WTC11 (cell line): ENCODE measurements around the gene SEC22A. TPM values are rescaled to one million over a fixed set of nuclear protein-coding genes. Genes with fewer than 3 reads are reported as not detected.

Experiments used
- ATAC-seq: fragments of 200-7000 bp; cut with Tn5 transposase; 2 replicates; pipeline ENCODE4 v1.10.0; 2021; ENCODE audit warnings: mild to moderate bottlenecking, moderate library complexity
- CTCF ChIA-PET: fragments of 300-600 bp; sonication (Branson Sonifier 250); formaldehyde crosslinking; loops from one replicate; lab custom pipeline; 2021; ENCODE audit warnings: antibody characterized with exemption; lab: Charles Lee
- POLR2A ChIA-PET: fragments of 350-600 bp; sonication (Branson Sonifier 250); formaldehyde crosslinking; loops from one replicate; lab custom pipeline; 2021; ENCODE audit warnings: antibody characterized with exemption; lab: Charles Lee
- DNase-seq: peaks from one replicate; pipeline ENCODE4 v3.0.0; 2021; ENCODE audit warnings: low spot score
- H3K27ac Mint-ChIP-seq: 2 replicates; pipeline ENCODE4 v1.8.0; 2021; ENCODE audit warnings: mixed read lengths
- H3K27me3 Mint-ChIP-seq: 2 replicates; pipeline ENCODE4 v1.8.0; 2021; ENCODE audit warnings: low read depth, mild to moderate bottlenecking, moderate library complexity, mixed read lengths
- H3K36me3 Mint-ChIP-seq: 2 replicates; pipeline ENCODE4 v1.8.0; 2021; ENCODE audit warnings: mixed read lengths
- H3K4me1 Mint-ChIP-seq: 2 replicates; pipeline ENCODE4 v1.8.0; 2022; ENCODE audit warnings: mixed read lengths
- H3K4me3 Mint-ChIP-seq: 2 replicates; pipeline ENCODE4 v1.8.0; 2021; ENCODE audit warnings: mild to moderate bottlenecking, moderate library complexity, mixed read lengths
- H3K9me3 Mint-ChIP-seq: 2 replicates; pipeline ENCODE4 v1.8.0; 2021; ENCODE audit warnings: mixed read lengths
- CREM ChIP-seq: sonication (generic); formaldehyde crosslinking; IDR thresholded peaks from 2 replicates; pipeline ENCODE4 v1.8.1; 2022; ENCODE audit warnings: mild to moderate bottlenecking, missing genetic modification reagents, moderate library complexity
- ELF4 ChIP-seq: sonication (generic); formaldehyde crosslinking; IDR thresholded peaks from 2 replicates; pipeline ENCODE4 v1.8.1; 2022; ENCODE audit warnings: low read depth, mild to moderate bottlenecking, moderate library complexity, missing genetic modification reagents
- EMX1 ChIP-seq: fragments of 250-450 bp; sonication (Bioruptor Pico); IDR thresholded peaks from 2 replicates; pipeline ENCODE4 v1.8.0; 2021; ENCODE audit warnings: mild to moderate bottlenecking
- ESRRA ChIP-seq: sonication (generic); formaldehyde crosslinking; IDR thresholded peaks from 2 replicates; pipeline ENCODE4 v1.8.1; 2022; ENCODE audit warnings: mild to moderate bottlenecking, missing genetic modification reagents, borderline replicate concordance
- ETV6 ChIP-seq: sonication (generic); formaldehyde crosslinking; IDR thresholded peaks from 2 replicates; pipeline ENCODE4 v1.8.1; 2022; ENCODE audit warnings: mild to moderate bottlenecking, missing genetic modification reagents
- FOXP1 ChIP-seq: sonication (generic); formaldehyde crosslinking; IDR thresholded peaks from 2 replicates; pipeline ENCODE4 v1.8.0; 2022; ENCODE audit warnings: missing genetic modification reagents, mild to moderate bottlenecking, moderate library complexity, borderline replicate concordance
- NFE2L1 ChIP-seq: sonication (generic); formaldehyde crosslinking; IDR thresholded peaks from 2 replicates; pipeline ENCODE4 v1.8.1; 2023; ENCODE audit warnings: missing genetic modification reagents
- OVOL2 ChIP-seq: fragments of 250-450 bp; sonication (Bioruptor Pico); IDR thresholded peaks from 2 replicates; pipeline ENCODE4 v1.9.0; 2021; ENCODE audit warnings: mild to moderate bottlenecking, borderline replicate concordance
- PRRX2 ChIP-seq: fragments of 250-450 bp; sonication (Bioruptor Pico); IDR thresholded peaks from 2 replicates; pipeline ENCODE4 v1.8.0; 2021; ENCODE audit warnings: mild to moderate bottlenecking
- RORB ChIP-seq: fragments of 250-450 bp; sonication (Bioruptor Pico); IDR thresholded peaks from 2 replicates; pipeline ENCODE4 v1.9.0; 2021; ENCODE audit warnings: mild to moderate bottlenecking
- TP53 ChIP-seq: sonication (generic); formaldehyde crosslinking; IDR thresholded peaks from 2 replicates; pipeline ENCODE4 v1.8.1; 2023; ENCODE audit warnings: mild to moderate bottlenecking, missing genetic modification reagents
- ZBTB21 ChIP-seq: sonication (generic); formaldehyde crosslinking; IDR thresholded peaks from 2 replicates; pipeline ENCODE4 v1.8.1; 2023; ENCODE audit warnings: mild to moderate bottlenecking, missing genetic modification reagents, borderline replicate concordance
- ZNF232 ChIP-seq: sonication (generic); formaldehyde crosslinking; IDR thresholded peaks from 2 replicates; pipeline ENCODE4 v1.8.0; 2022; ENCODE audit warnings: mild to moderate bottlenecking, missing genetic modification reagents
- total RNA-seq: library from RNA; stranded (reverse); gene quantifications from 3 replicates; pipeline ENCODE4 v1.2.3, GENCODE V29; 2021
- TF ChIP-seq, protein P1 (sequence below): fragments of 250-450 bp; sonication (Bioruptor Pico); conservative IDR thresholded peaks from 2 replicates; pipeline ENCODE4 v1.9.0; 2021; ENCODE audit warnings: mild to moderate bottlenecking
- TF ChIP-seq, protein P2 (sequence below): sonication (generic); formaldehyde crosslinking; conservative IDR thresholded peaks from 2 replicates; pipeline ENCODE4 v1.8.1; 2023; ENCODE audit warnings: mild to moderate bottlenecking, low read depth, missing genetic modification reagents, moderate library complexity
- TF ChIP-seq, protein P3 (sequence below): fragments of 200-600 bp; IDR thresholded peaks from 2 replicates; pipeline ENCODE4 v1.8.0; 2022; ENCODE audit warnings: antibody characterized with exemption
- TF ChIP-seq, protein P4 (sequence below): sonication (generic); formaldehyde crosslinking; IDR thresholded peaks from 2 replicates; pipeline ENCODE4 v1.8.1; 2023; ENCODE audit warnings: mild to moderate bottlenecking, missing genetic modification reagents
- TF ChIP-seq, protein P5 (sequence below): fragments of 250-450 bp; sonication (Bioruptor Pico); IDR thresholded peaks from 2 replicates; pipeline ENCODE4 v2.1.2; 2022; ENCODE audit warnings: mild to moderate bottlenecking, moderate library complexity
- TF ChIP-seq, protein P6 (sequence below): fragments of 250-450 bp; sonication (Bioruptor Pico); IDR thresholded peaks from 2 replicates; pipeline ENCODE4 v1.9.0; 2021; ENCODE audit warnings: mild to moderate bottlenecking
- TF ChIP-seq, protein P7 (sequence below): sonication (generic); formaldehyde crosslinking; IDR thresholded peaks from 2 replicates; pipeline ENCODE4 v1.8.1; 2023; ENCODE audit warnings: mild to moderate bottlenecking, missing genetic modification reagents, moderate library complexity
- TF ChIP-seq, protein P8 (sequence below): sonication (generic); formaldehyde crosslinking; IDR thresholded peaks from 2 replicates; pipeline ENCODE4 v1.8.1; 2022; ENCODE audit warnings: mild to moderate bottlenecking, moderate library complexity, missing genetic modification reagents

Gene SEC22A
- total RNA-seq, 1 experiment from 2014 or later = 12.6 TPM

DNA sequence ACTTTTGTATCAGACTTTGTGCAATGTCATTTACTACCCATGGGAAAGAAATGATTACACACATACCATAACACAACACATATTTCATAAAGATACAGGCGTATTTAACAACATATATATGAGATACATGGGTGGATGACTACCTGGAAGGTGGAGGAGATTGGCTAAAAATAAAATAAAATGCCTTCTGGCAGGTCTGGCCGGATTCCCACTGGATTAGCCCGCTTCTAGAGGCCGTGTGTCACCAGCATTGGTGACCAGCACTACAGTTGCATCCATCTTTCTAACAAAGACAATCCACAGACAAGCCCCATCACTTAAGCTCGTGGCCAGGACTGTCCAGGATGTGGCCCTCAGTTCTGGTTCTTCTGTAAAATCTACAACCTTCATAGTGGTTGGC, 21.0 kb upstream of the SEC22A start:
- Mint-ChIP-seq H3K4me1 (no peaks in the 10 kb centered on the region), H3K4me3 (no peak overlapping the region), H3K27me3 (no peaks in the 10 kb centered on the region), H3K36me3 (no peaks in the 10 kb centered on the region), H3K27ac (no peak overlapping the region), H3K9me3 (no peaks in the 10 kb centered on the region; the same call in 1 of the 2 replicates)
- ChIA-PET CTCF (no interaction called here), POLR2A (interaction anchor here (0.7 kb wide), 1 partner anchor 40 kb away, joined by 3 read pairs; no protein-coding TSS in a partner anchor)
- DNase-seq (no peak), ATAC-seq (no peak)
- TF ChIP-seq, protein P1, sequence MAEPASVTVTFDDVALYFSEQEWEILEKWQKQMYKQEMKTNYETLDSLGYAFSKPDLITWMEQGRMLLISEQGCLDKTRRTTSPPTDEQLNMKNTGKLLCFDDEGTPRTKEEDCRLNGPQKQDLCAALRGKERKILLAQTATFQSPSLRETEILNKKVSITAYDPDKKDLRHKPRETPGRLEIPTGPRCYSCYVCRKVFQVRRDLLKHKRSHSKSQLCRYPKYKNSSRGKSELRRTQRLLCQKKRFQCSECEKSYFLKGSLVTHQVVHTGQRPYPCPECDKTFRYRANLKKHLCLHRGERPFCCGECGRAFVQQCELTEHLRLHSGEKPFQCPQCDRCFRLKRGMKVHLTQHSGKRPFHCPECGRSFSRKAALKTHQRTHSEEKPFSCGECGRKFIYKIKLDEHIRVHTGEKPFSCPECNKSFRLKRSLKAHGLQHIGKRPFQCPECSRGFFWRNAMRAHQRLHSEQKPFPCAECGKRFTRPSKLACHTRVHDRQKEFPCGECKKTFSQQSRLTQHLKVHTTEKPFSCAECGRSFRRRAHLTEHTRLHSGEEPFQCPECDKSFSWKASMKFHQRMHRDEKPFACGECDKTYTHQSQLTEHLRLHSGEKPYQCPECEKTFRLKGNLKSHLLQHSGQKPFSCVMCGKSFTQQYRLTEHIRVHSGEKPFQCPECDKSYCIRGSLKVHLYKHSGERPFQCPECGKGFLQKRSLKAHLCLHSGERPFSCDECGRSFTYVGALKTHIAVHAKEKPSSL (CRISPR knock-in tag) = no peak
- no peak for TF ChIP-seq NFE2L1
- no peak for TF ChIP-seq PRRX2 (CRISPR knock-in tag)
- TF ChIP-seq RORB = no peak
- TF ChIP-seq CREM (CRISPR knock-in tag) = no peak
- no peak for TF ChIP-seq EMX1 (CRISPR knock-in tag)
- TF ChIP-seq ZBTB21 (CRISPR knock-in tag) = no peak
- no peak for TF ChIP-seq ESRRA (CRISPR knock-in tag)
- TF ChIP-seq, protein P2, sequence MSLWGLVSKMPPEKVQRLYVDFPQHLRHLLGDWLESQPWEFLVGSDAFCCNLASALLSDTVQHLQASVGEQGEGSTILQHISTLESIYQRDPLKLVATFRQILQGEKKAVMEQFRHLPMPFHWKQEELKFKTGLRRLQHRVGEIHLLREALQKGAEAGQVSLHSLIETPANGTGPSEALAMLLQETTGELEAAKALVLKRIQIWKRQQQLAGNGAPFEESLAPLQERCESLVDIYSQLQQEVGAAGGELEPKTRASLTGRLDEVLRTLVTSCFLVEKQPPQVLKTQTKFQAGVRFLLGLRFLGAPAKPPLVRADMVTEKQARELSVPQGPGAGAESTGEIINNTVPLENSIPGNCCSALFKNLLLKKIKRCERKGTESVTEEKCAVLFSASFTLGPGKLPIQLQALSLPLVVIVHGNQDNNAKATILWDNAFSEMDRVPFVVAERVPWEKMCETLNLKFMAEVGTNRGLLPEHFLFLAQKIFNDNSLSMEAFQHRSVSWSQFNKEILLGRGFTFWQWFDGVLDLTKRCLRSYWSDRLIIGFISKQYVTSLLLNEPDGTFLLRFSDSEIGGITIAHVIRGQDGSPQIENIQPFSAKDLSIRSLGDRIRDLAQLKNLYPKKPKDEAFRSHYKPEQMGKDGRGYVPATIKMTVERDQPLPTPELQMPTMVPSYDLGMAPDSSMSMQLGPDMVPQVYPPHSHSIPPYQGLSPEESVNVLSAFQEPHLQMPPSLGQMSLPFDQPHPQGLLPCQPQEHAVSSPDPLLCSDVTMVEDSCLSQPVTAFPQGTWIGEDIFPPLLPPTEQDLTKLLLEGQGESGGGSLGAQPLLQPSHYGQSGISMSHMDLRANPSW (CRISPR knock-in tag) = no peak
- no peak for TF ChIP-seq TP53 (CRISPR knock-in tag)
- TF ChIP-seq, protein P3, sequence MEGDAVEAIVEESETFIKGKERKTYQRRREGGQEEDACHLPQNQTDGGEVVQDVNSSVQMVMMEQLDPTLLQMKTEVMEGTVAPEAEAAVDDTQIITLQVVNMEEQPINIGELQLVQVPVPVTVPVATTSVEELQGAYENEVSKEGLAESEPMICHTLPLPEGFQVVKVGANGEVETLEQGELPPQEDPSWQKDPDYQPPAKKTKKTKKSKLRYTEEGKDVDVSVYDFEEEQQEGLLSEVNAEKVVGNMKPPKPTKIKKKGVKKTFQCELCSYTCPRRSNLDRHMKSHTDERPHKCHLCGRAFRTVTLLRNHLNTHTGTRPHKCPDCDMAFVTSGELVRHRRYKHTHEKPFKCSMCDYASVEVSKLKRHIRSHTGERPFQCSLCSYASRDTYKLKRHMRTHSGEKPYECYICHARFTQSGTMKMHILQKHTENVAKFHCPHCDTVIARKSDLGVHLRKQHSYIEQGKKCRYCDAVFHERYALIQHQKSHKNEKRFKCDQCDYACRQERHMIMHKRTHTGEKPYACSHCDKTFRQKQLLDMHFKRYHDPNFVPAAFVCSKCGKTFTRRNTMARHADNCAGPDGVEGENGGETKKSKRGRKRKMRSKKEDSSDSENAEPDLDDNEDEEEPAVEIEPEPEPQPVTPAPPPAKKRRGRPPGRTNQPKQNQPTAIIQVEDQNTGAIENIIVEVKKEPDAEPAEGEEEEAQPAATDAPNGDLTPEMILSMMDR = no peak
- TF ChIP-seq, protein P4, sequence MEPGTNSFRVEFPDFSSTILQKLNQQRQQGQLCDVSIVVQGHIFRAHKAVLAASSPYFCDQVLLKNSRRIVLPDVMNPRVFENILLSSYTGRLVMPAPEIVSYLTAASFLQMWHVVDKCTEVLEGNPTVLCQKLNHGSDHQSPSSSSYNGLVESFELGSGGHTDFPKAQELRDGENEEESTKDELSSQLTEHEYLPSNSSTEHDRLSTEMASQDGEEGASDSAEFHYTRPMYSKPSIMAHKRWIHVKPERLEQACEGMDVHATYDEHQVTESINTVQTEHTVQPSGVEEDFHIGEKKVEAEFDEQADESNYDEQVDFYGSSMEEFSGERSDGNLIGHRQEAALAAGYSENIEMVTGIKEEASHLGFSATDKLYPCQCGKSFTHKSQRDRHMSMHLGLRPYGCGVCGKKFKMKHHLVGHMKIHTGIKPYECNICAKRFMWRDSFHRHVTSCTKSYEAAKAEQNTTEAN (CRISPR knock-in tag) = no peak
- no peak for TF ChIP-seq FOXP1 (CRISPR knock-in tag)
- TF ChIP-seq, protein P5, sequence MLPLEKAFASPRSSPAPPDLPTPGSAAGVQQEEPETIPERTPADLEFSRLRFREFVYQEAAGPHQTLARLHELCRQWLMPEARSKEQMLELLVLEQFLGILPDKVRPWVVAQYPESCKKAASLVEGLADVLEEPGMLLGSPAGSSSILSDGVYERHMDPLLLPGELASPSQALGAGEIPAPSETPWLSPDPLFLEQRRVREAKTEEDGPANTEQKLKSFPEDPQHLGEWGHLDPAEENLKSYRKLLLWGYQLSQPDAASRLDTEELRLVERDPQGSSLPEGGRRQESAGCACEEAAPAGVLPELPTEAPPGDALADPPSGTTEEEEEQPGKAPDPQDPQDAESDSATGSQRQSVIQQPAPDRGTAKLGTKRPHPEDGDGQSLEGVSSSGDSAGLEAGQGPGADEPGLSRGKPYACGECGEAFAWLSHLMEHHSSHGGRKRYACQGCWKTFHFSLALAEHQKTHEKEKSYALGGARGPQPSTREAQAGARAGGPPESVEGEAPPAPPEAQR = no peak

DNA sequence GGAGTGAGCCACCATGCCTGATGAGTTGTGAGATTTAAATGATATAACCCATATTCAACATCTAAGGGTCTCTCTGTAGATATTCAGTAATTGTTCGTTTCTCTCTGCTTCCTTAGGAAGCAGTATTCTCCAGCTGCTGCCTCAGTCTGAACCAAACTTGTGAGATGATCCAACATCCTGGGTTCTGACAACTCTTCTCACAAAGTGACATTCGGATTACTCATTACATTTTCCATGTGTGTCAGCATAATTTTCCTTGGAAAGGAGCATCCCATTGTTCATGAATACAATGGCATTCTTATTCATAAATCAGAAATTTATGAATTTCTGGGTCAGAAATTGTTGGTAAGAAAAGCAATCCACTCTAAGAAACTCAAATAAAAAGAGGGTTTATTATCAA, 15.0 kb upstream of the SEC22A start:
- ATAC-seq = no peak
- Mint-ChIP-seq H3K27me3 (no peaks in the 10 kb centered on the region), H3K4me3 (no peak overlapping the region), H3K27ac (no peak overlapping the region), H3K4me1 (no peaks in the 10 kb centered on the region), H3K9me3 (no peaks in the 10 kb centered on the region), H3K36me3 (no peaks in the 10 kb centered on the region)
- no peak for DNase-seq
- POLR2A ChIA-PET = no interaction called here
- CTCF ChIA-PET = no interaction called here
- TF ChIP-seq, protein P6, sequence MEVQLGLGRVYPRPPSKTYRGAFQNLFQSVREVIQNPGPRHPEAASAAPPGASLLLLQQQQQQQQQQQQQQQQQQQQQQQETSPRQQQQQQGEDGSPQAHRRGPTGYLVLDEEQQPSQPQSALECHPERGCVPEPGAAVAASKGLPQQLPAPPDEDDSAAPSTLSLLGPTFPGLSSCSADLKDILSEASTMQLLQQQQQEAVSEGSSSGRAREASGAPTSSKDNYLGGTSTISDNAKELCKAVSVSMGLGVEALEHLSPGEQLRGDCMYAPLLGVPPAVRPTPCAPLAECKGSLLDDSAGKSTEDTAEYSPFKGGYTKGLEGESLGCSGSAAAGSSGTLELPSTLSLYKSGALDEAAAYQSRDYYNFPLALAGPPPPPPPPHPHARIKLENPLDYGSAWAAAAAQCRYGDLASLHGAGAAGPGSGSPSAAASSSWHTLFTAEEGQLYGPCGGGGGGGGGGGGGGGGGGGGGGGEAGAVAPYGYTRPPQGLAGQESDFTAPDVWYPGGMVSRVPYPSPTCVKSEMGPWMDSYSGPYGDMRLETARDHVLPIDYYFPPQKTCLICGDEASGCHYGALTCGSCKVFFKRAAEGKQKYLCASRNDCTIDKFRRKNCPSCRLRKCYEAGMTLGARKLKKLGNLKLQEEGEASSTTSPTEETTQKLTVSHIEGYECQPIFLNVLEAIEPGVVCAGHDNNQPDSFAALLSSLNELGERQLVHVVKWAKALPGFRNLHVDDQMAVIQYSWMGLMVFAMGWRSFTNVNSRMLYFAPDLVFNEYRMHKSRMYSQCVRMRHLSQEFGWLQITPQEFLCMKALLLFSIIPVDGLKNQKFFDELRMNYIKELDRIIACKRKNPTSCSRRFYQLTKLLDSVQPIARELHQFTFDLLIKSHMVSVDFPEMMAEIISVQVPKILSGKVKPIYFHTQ = no peak
- no peak for TF ChIP-seq ELF4 (CRISPR knock-in tag)
- no peak for TF ChIP-seq OVOL2 (CRISPR knock-in tag)
- TF ChIP-seq ZNF232 (CRISPR knock-in tag) = no peak
- no peak for TF ChIP-seq ETV6 (CRISPR knock-in tag)
- TF ChIP-seq, protein P7, sequence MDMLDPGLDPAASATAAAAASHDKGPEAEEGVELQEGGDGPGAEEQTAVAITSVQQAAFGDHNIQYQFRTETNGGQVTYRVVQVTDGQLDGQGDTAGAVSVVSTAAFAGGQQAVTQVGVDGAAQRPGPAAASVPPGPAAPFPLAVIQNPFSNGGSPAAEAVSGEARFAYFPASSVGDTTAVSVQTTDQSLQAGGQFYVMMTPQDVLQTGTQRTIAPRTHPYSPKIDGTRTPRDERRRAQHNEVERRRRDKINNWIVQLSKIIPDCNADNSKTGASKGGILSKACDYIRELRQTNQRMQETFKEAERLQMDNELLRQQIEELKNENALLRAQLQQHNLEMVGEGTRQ = no peak
- TF ChIP-seq RORB = no peak
- TF ChIP-seq, protein P8, sequence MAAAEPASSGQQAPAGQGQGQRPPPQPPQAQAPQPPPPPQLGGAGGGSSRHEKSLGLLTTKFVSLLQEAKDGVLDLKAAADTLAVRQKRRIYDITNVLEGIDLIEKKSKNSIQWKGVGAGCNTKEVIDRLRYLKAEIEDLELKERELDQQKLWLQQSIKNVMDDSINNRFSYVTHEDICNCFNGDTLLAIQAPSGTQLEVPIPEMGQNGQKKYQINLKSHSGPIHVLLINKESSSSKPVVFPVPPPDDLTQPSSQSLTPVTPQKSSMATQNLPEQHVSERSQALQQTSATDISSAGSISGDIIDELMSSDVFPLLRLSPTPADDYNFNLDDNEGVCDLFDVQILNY = no peak
